Measurements from ENCODE around the gene ARHGEF2. TPM values are rescaled to one million over a fixed set of nuclear protein-coding genes. Genes with fewer than 3 reads are reported as not detected.
A peak's percentile ranks its signal among the peaks of the same experiment; 100 is the strongest.

The ARHGEF2 gene
- total and polyA plus RNA-seq, 11 donors = 23.9 to 98.6 (median 57.0) TPM

- intact Hi-C loops (cut with DNase I) = loop anchor here in 6 of 10 donors (2.0 to 10.0 kb wide), 5 partner anchors 48 to 405 kb away; partner anchors contain the start of genes GON4L (in 2 of the 6) and SYT11 (in 1 of the 6)
- Histone ChIP-seq H3K36me3 (peaks cover 3 to 85% (median 81%) of the 10 kb centered on the region in 9 donors), H3K27me3 (no peaks in the 10 kb centered on the region), H3K27ac (peak overlapping the region in 10 of 12 donors; percentile 87 to 95 (median 93)), H3K9me3 (no peaks in the 10 kb centered on the region), H3K4me3 (peak overlapping the region in 8 of 12 donors; percentile 67 to 97 (median 83)), H3K4me1 (peaks cover 0 to 22% (median 10%) of the 10 kb centered on the region in 12 donors)
- TF ChIP-seq CTCF (IDR thresholded peaks at IDR 0.05) (no peak), POLR2A (IDR thresholded peaks at IDR 0.05) (no peak)
- 73 to 79% (median 77%) methylated on average over 4 of the region's 4 CpGs for WGBS, 4 donors
- DNase-seq (no peak), ATAC-seq (peak in 3 of 4 donors; percentile 13 to 39 (median 14))
Measured at GRCh38 chr1:155909894-155910293, 68.5 kb downstream of the ARHGEF2 start.

- DNase-seq (no peak), ATAC-seq (no peak)
- Histone ChIP-seq H3K27me3 (no peaks in the 10 kb centered on the region), H3K36me3 (peaks cover 7 to 100% (median 99%) of the 10 kb centered on the region in 9 donors), H3K4me3 (no peak overlapping the region), H3K9me3 (no peaks in the 10 kb centered on the region), H3K4me1 (peaks cover 0 to 4% (median 0%) of the 10 kb centered on the region in 12 donors), H3K27ac (no peak overlapping the region)
- intact Hi-C loops (cut with DNase I) = no loop called here
- no peak for TF ChIP-seq POLR2A (IDR thresholded peaks at IDR 0.05)
- no peak for TF ChIP-seq CTCF (IDR thresholded peaks at IDR 0.05)
- WGBS, 4 donors = 92 to 96% (median 95%) methylated on average over 12 of the region's 12 CpGs
Measured at GRCh38 chr1:155904261-155904660, 74.1 kb downstream of the ARHGEF2 start.

GRCh38 chr1:155900161-155900560 lies 78.2 kb downstream of the ARHGEF2 start:
- intact Hi-C loops (cut with DNase I) = no loop called here
- Histone ChIP-seq H3K4me1 (peaks cover 0 to 6% (median 0%) of the 10 kb centered on the region in 12 donors), H3K27me3 (no peaks in the 10 kb centered on the region), H3K36me3 (peaks cover 6 to 99% (median 91%) of the 10 kb centered on the region in 9 donors), H3K9me3 (no peaks in the 10 kb centered on the region), H3K27ac (no peak overlapping the region), H3K4me3 (no peak overlapping the region)
- no peak for TF ChIP-seq CTCF (IDR thresholded peaks at IDR 0.05)
- TF ChIP-seq POLR2A (IDR thresholded peaks at IDR 0.05) = no peak
- whole genome bisulfite sequencing, 4 donors = 85 to 87% (median 86%) methylated on average over 4 of the region's 4 CpGs
- ATAC-seq (no peak), DNase-seq (no peak)

- WGBS, 4 donors = 96 to 99% (median 97%) methylated on average over 2 of the region's 2 CpGs
- DNase-seq (no peak), ATAC-seq (no peak)
- TF ChIP-seq POLR2A (IDR thresholded peaks at IDR 0.05) (no peak), CTCF (IDR thresholded peaks at IDR 0.05) (no peak)
- intact Hi-C loops (cut with DNase I) = loop anchor here in 1 of 10 donors (10.0 kb wide), 1 partner anchor 95 kb away; no protein-coding TSS in a partner anchor
- H3K36me3 ChIP-seq = peaks cover 4 to 94% (median 87%) of the 10 kb centered on the region in 9 donors
- H3K4me3 ChIP-seq = no peak overlapping the region
- H3K27ac ChIP-seq = no peak overlapping the region
- H3K27me3 ChIP-seq = no peaks in the 10 kb centered on the region
- H3K4me1 ChIP-seq = peaks cover 0 to 6% (median 0%) of the 10 kb centered on the region in 12 donors
- no peaks in the 10 kb centered on the region for H3K9me3 ChIP-seq
Measured at GRCh38 chr1:155899683-155900082, 78.7 kb downstream of the ARHGEF2 start.
